CD14-positive monocyte (primary cell): ENCODE measurements around the gene KRTAP10-2. TPM values are rescaled to one million over a fixed set of nuclear protein-coding genes. Genes with fewer than 3 reads are reported as not detected.

Source experiments
- DNase-seq, 3 donors: peaks; one replicate each; pipeline ENCODE4 v3.0.0-alpha.2; 2011 to 2022
- H2AFZ ChIP-seq: 2 replicates; pipeline ENCODE4 v1.6.0; 2012; ENCODE audit warnings: mild to moderate bottlenecking, low read depth, low read length, inconsistent platforms; ENCODE audit not compliant: insufficient read depth, poor library complexity, severe bottlenecking
- H3K27ac ChIP-seq, 2 donors: 1 replicate in 1 of 2; 2 replicates in 1 of 2; pipeline ENCODE4 v1.5.1; 2012 to 2013; ENCODE audit warnings: low read length in 2 of 2, control low read depth in 1 of 2, inconsistent platforms in 1 of 2, low read depth in 1 of 2, mild to moderate bottlenecking in 1 of 2
- H3K27me3 ChIP-seq, 2 donors: one replicate each; pipeline versions ENCODE4 v1.6.0 to v1.6.1; 2011 to 2013; ENCODE audit warnings: low read length in 2 of 2; ENCODE audit not compliant: control insufficient read depth in 2 of 2, insufficient read depth in 2 of 2
- H3K36me3 ChIP-seq, 2 donors: replicated peaks in 1 of 2; 1 replicate in 1 of 2; 2 replicates in 1 of 2; pipeline versions ENCODE4 v1.5.1 to v1.6.1; 2012 to 2013; ENCODE audit warnings: low read length in 2 of 2, control low read depth in 1 of 2, inconsistent platforms in 1 of 2, mild to moderate bottlenecking in 1 of 2; ENCODE audit not compliant: insufficient read depth in 2 of 2, control insufficient read depth in 1 of 2
- H3K4me1 ChIP-seq, 2 donors: 1 replicate in 1 of 2; 2 replicates in 1 of 2; pipeline versions ENCODE4 v1.5.1 to v1.6.1; 2012 to 2013; ENCODE audit warnings: low read length in 2 of 2, control low read depth in 1 of 2, inconsistent platforms in 1 of 2, mild to moderate bottlenecking in 1 of 2, moderate library complexity in 1 of 2; ENCODE audit not compliant: insufficient read depth in 2 of 2, control insufficient read depth in 1 of 2
- H3K4me2 ChIP-seq: replicated peaks from 2 replicates; pipeline ENCODE3; 2012; ENCODE audit warnings: low read length, moderate library complexity, mild to moderate bottlenecking; ENCODE audit not compliant: poor library complexity, severe bottlenecking; ENCODE audit errors: extremely low read depth
- H3K4me3 ChIP-seq, 3 experiments: fragments of 200-600 bp in 1 of 3; sonication (generic) in 1 of 3; replicated peaks in 1 of 3; 1 replicate in 2 of 3; 2 replicates in 1 of 3; pipeline ENCODE4 v1.5.1; 2011 to 2013; ENCODE audit warnings: low read length in 3 of 3, mild to moderate bottlenecking in 3 of 3, control low read depth in 2 of 3, low read depth in 2 of 3, inconsistent platforms in 1 of 3, moderate library complexity in 1 of 3
- H3K79me2 ChIP-seq: 2 replicates; pipeline ENCODE4 v1.6.0; 2012; ENCODE audit warnings: mild to moderate bottlenecking, control low read depth, inconsistent platforms, low read length, moderate library complexity; ENCODE audit not compliant: insufficient read depth
- H3K9ac ChIP-seq: 2 replicates; pipeline ENCODE4 v1.6.0; 2017; ENCODE audit warnings: low read length, mild to moderate bottlenecking; ENCODE audit not compliant: insufficient read depth, poor library complexity, severe bottlenecking
- H3K9me3 ChIP-seq, 2 donors: replicated peaks in 1 of 2; 1 replicate in 1 of 2; 2 replicates in 1 of 2; pipeline versions ENCODE4 v1.5.1 to v1.6.1; 2012 to 2013; ENCODE audit warnings: low read length in 2 of 2, control low read depth in 1 of 2; ENCODE audit not compliant: control insufficient read depth in 1 of 2, insufficient read depth in 1 of 2
- H4K20me1 ChIP-seq: 2 replicates; pipeline ENCODE4 v1.6.0; 2012; ENCODE audit warnings: mild to moderate bottlenecking, low read length, control low read depth, moderate library complexity; ENCODE audit not compliant: insufficient read depth
- H3K27ac Mint-ChIP-seq, 7 donors: one replicate each; pipeline ENCODE4 v1.8.0; 2020; ENCODE audit warnings: mild to moderate bottlenecking in 7 of 7, mixed read lengths in 7 of 7, moderate library complexity in 6 of 7, inconsistent platforms in 2 of 7
- H3K27me3 Mint-ChIP-seq, 3 donors: one replicate each; pipeline ENCODE4 v1.8.0; 2021 to 2022; ENCODE audit warnings: low read depth in 3 of 3, mild to moderate bottlenecking in 3 of 3, mixed read lengths in 3 of 3, moderate library complexity in 3 of 3, inconsistent platforms in 1 of 3
- H3K36me3 Mint-ChIP-seq, 2 donors: one replicate each; pipeline ENCODE4 v1.8.0; 2020; ENCODE audit warnings: mixed read lengths in 2 of 2, inconsistent platforms in 1 of 2, mild to moderate bottlenecking in 1 of 2
- H3K4me1 Mint-ChIP-seq: one replicate; pipeline ENCODE4 v1.8.0; 2020; ENCODE audit warnings: mild to moderate bottlenecking, mixed read lengths
- H3K4me3 Mint-ChIP-seq, 2 donors: one replicate each; pipeline ENCODE4 v1.8.0; 2020; ENCODE audit warnings: mild to moderate bottlenecking in 2 of 2, mixed read lengths in 2 of 2, moderate library complexity in 1 of 2
- H3K9me3 Mint-ChIP-seq, 7 donors: one replicate each; pipeline ENCODE4 v1.8.0; 2020 to 2022; ENCODE audit warnings: mixed read lengths in 7 of 7, mild to moderate bottlenecking in 6 of 7, moderate library complexity in 6 of 7, inconsistent platforms in 2 of 7
- WGBS: methylation state at CpG from one replicate; pipeline ENCODE4 v1.1.5; 2013; ENCODE audit warnings: missing lambda C conversion rate; ENCODE audit not compliant: insufficient coverage; 5-methylcytosine and 5-hydroxymethylcytosine counted together
- intact Hi-C, 2 donors: fragments of 100-400 bp; cut with micrococcal nuclease; formaldehyde crosslinking; loops; one replicate each; pipeline versions ENCODE4 v1.15.0 to v1.15.1; 2023
- polyA plus RNA-seq, 3 donors: library from polyadenylated mRNA; depleted of rRNA in 1 of 3; unstranded in 2 of 3; stranded (reverse) in 1 of 3; fragments of 300-500 nt in 2 of 3; fragments of >200 nt in 1 of 3; fragmentation: Illumina TruSeq in 2 of 3; gene quantifications; 1 replicate in 2 of 3; 2 replicates in 1 of 3; pipeline ENCODE4 v1.2.3, GENCODE V29; 2012 to 2021
- TF ChIP-seq, protein P1 (sequence below): fragments of 200-600 bp; IDR thresholded peaks from one replicate; pipeline ENCODE4 v1.8.0; 2022; ENCODE audit warnings: antibody characterized with exemption, mild to moderate bottlenecking

KRTAP10-2 gene
- polyA plus RNA-seq, 3 donors: not detected

DNA sequence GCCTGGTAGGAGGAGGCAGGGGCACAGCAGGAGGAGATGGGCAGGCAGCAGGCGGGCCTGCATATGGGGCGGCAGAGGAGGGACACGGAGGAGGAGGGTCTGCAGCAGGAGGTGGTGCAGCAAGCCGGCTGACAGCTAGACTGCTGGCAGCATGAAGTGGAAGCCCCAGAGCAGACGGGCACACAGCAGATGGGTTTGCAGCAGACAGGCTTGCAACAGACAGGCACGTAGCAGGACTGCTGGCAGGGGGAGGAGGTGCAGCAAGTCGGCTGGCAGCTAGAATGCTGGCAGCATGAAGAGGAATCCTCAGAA, 28.5 kb upstream of the KRTAP10-2 start:
- Histone ChIP-seq H2AFZ (no peak overlapping the region), H3K79me2 (no peaks in the 10 kb centered on the region), H3K9ac (no peak overlapping the region), H3K4me1 (no peaks in the 10 kb centered on the region), H4K20me1 (no peaks in the 10 kb centered on the region), H3K4me3 (no peak overlapping the region), H3K27ac (no peak overlapping the region), H3K27me3 (peaks cover 0 to 7% of the 10 kb centered on the region in 2 donors), H3K4me2 (no peak overlapping the region), H3K36me3 (no peaks in the 10 kb centered on the region), H3K9me3 (peaks cover 11 to 44% of the 10 kb centered on the region in 2 donors)
- no peaks in the 10 kb centered on the region for H3K4me1 Mint-ChIP-seq
- intact Hi-C loops: no loop called here
- peak overlapping the region in 2 of 7 donors; percentile 20 to 48 for H3K27ac Mint-ChIP-seq
- no peak for DNase-seq
- peak overlapping the region in 1 of 2 donors; percentile 26 for H3K4me3 Mint-ChIP-seq
- H3K27me3 Mint-ChIP-seq: peaks cover 10 to 34% (median 11%) of the 10 kb centered on the region in 3 donors
- peaks cover 21 to 63% (median 50%) of the 10 kb centered on the region in 7 donors for H3K9me3 Mint-ChIP-seq
- no peaks in the 10 kb centered on the region for H3K36me3 Mint-ChIP-seq
- whole genome bisulfite sequencing: 69% methylated on average over 7 of the region's 7 CpGs
- TF ChIP-seq, protein P1, sequence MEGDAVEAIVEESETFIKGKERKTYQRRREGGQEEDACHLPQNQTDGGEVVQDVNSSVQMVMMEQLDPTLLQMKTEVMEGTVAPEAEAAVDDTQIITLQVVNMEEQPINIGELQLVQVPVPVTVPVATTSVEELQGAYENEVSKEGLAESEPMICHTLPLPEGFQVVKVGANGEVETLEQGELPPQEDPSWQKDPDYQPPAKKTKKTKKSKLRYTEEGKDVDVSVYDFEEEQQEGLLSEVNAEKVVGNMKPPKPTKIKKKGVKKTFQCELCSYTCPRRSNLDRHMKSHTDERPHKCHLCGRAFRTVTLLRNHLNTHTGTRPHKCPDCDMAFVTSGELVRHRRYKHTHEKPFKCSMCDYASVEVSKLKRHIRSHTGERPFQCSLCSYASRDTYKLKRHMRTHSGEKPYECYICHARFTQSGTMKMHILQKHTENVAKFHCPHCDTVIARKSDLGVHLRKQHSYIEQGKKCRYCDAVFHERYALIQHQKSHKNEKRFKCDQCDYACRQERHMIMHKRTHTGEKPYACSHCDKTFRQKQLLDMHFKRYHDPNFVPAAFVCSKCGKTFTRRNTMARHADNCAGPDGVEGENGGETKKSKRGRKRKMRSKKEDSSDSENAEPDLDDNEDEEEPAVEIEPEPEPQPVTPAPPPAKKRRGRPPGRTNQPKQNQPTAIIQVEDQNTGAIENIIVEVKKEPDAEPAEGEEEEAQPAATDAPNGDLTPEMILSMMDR: no peak

DNA sequence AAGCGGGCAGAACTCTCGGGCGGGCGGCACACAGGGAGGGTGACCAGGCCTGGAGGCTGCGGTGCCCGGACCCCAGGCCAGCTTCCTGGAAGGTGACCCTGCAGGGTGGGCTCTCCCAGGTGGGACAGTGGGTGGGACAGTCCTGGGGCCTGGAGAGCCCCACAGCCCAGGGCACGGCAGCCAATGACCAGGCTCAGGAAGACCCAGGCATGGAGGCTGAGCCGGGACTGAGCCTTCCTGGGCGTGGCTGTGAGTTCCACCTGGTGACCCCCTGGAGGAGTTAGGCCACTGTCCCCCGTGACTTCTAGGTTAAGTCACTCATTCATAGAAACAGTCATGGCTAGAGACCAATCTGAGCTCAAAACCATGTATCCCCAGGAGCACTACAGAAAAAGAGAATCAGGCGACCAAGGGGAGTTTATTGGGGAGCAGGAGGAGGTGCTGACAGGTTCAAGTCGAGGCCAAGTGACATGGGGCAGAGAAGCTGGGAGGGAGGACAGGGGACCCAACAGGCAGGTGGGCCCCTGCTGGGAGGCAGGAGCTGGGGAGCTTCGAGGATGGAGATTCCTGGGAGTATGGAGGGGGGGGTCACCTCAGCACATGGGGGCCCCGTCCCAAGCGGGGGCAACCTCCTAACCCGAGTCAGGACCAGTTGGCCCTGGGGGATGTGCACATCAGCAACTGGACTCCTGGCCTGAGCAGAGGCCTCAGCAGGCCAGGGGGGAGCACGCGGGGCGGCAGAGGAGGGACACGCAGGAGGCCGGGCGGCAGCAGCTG, 27.9 kb upstream of the KRTAP10-2 start:
- Histone ChIP-seq H3K9me3 (peaks cover 11 to 44% of the 10 kb centered on the region in 2 donors), H3K27ac (no peak overlapping the region), H3K4me3 (no peak overlapping the region), H3K4me1 (no peaks in the 10 kb centered on the region), H4K20me1 (no peaks in the 10 kb centered on the region), H2AFZ (no peak overlapping the region), H3K4me2 (no peak overlapping the region), H3K36me3 (no peaks in the 10 kb centered on the region), H3K27me3 (peaks cover 0 to 4% of the 10 kb centered on the region in 2 donors), H3K9ac (no peak overlapping the region), H3K79me2 (no peaks in the 10 kb centered on the region)
- 66% methylated on average over 8 of the region's 22 CpGs for WGBS
- TF ChIP-seq, protein P1: no peak
- H3K36me3 Mint-ChIP-seq: no peaks in the 10 kb centered on the region
- intact Hi-C loops: no loop called here
- H3K27me3 Mint-ChIP-seq: peaks cover 10 to 39% (median 16%) of the 10 kb centered on the region in 3 donors
- H3K4me1 Mint-ChIP-seq: no peaks in the 10 kb centered on the region
- H3K27ac Mint-ChIP-seq: no peak overlapping the region
- no peak for DNase-seq
- H3K4me3 Mint-ChIP-seq: no peak overlapping the region
- H3K9me3 Mint-ChIP-seq: peaks cover 21 to 64% (median 50%) of the 10 kb centered on the region in 7 donors
